Activated CD8-positive, alpha-beta memory T cell treated with anti-CD3 and anti-CD28 coated beads for 1 hour (primary cell): ENCODE data around the gene TNS1.

Experiments
- DNase-seq, 2 donors: peaks; one replicate each; pipeline ENCODE4 v3.0.0-alpha.2; 2020; ENCODE audit warnings: low read depth in 1 of 2; ENCODE audit errors: extremely low read depth in 1 of 2

TNS1 gene

DNA sequence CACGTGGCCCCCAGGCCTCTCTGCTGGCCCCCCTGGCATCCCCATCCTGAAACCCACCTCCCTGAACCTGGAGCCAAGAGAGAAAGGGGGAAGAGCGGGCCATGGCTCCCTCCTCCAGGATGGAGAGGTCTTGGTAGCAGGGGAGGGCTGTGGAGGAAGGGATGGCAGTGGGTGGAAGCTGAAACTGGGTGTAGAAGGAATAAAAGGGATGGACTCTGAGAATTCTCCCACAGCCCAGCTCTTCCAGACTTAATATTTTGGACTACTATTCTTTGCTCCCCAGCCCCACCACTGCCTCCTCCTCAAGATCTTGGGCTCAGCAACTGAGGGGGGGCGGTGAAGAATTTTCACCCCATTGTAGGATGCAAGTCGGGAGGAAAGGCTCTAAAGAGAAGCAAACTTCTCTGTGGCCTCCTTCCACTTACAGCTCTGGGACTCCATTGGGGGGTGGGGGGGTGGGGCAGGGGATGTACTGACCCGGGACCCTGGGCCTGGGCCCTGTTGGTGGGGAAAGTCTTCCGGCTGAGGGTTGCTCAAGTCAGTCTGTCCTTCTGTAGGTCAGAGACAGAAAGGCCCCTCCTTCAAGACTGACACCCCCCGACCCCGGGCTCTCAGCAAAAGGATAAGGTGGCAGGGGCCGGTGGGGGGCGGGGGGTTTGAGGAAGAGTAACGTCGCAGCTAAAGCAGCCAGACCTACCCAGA is 501 bp downstream of the TNS1 start:
- DNase-seq: no peak

GRCh38 chr2:218001629-218002028 is 1.2 kb downstream of the TNS1 start:
- no peak for DNase-seq

DNA sequence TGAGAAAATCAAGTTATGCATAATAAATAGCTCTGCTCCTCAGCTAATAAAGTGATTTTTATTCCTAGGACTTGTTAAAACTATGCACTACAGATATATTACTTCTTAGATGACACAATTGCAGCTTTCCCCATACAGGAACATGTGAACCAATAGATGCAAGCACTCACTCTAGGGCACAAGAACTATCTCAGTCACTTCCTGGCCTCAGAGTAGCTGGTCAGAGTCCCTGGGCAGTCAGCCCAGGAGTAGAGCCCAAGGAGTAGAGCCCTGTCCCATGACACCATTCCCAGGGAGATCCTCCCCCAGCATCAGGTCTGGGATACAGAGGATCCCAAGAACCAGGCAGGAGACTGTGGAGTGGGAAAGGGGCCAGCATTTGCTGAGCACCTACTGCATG is 2.7 kb downstream of the TNS1 start:
- DNase-seq: no peak

DNA sequence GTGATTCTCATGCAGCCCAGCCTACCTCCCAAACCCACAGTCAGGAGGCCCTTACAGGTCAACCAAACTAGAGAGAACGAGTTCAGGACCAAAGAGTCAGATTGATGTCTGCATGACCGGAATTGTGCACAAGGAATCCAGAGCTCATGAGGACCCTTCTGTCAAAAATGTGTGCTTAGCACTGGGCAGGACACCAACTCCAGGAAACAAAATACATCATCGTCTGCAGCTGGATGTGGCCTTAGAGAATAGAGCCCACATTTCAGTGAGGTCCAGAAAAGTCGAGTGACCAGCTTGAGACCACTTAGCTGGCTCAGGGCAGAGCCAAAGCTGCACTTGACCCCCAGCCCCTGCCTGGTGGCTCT is 3.2 kb downstream of the TNS1 start:
- DNase-seq: no peak

- no peak for DNase-seq
These were observed 3.7 kb downstream of the TNS1 start for GRCh38 chr2:217998926-217999594.

DNA sequence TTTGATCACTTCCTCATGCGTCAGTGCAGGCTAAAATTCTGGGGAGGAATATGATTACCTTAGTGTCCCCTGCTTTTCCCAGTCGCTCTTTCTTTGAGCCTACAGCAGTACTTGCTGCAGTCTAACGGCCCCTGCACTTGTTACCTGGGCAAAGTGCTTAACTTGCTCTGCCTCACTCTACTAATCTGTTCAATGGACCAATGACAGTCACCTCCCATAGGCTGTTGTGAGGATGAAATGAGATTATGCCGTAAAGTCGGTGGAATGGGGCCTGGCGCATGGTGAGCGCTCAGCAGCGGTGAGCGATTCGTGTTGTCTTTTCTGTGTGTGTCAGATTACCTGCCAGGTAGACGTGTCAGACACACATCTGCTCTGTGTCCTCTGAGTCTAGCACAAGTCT is 5.3 kb downstream of the TNS1 start:
- DNase-seq: no peak

- no peak for DNase-seq
These were observed 6.4 kb downstream of the TNS1 start for GRCh38 chr2:217996361-217996760.

DNA sequence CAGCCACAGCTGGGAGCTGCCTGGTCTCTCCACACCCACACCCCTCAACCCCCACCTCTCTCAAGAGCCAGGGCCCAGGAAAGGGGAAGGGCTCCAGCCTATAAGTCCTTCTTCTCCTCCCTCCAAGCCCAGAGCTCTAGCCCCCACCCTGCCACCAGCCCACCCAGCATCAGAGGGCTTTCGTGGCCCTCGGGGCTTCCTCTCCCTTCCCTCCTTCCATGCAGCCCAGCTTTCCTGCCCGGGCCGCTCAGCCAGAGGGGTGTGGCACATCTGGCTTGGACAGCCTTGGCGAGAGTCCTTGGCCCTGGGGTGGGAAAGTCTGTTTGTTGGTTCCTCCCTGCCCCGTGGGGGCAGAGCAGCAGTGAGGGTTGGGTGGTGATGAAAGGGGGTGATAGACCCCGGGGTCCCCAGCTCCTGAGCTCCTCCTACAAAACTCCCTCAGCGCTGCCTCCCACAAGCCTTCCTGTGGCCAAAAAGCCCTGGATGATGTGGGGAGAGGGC is 7.0 kb downstream of the TNS1 start:
- no peak for DNase-seq

- DNase-seq: no peak
These were observed 8.0 kb downstream of the TNS1 start for GRCh38 chr2:217994776-217995274.

- peak; percentile 7 to 47 for DNase-seq
These were observed 8.9 kb downstream of the TNS1 start for GRCh38 chr2:217993817-217994463.

- DNase-seq: no peak
These were observed 9.7 kb downstream of the TNS1 start for GRCh38 chr2:217993138-217993537.

DNA sequence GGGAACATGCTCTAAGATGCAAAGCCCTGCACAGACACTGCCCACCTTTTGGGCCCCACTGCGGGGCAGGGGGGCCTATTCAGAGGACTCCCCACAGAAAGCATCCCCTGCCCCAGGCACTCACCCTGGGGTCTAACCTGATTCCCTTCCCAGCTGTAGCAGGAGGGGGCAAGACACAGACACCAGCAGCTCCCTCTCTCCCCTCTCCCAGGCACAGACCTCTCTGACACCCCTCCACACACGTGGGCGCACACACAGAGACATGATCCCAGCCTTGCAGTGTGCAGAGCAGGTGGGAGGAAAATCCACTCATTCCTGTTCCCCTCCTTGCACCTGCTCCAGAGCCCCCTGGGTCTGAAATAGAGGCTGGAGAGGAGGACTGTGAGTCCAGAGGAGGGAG is 10.7 kb downstream of the TNS1 start:
- no peak for DNase-seq

- DNase-seq: no peak
These were observed 11.9 kb downstream of the TNS1 start for GRCh38 chr2:217990791-217991465.

- DNase-seq: no peak
These were observed 12.4 kb downstream of the TNS1 start for GRCh38 chr2:217990389-217990788.

- no peak for DNase-seq
These were observed 13.4 kb downstream of the TNS1 start for GRCh38 chr2:217989221-217989948.

DNA sequence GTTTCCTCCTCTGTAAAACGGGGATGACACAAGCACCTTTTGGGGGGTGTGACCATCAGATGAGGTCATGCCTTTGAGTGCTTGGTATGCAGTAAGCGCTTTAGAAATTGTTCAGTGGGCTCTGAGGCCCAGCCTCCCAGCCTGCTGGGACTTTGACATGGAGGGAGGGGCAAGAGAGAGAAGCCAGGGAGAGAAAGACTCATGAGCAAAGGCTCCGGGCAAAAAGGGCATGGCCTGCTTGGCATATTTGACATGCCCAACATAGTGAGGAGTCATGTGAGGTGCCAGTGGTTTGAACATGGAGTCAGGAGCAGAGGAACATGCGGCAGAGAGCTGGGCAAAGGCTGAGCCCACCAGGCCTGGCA is 14.0 kb downstream of the TNS1 start:
- no peak for DNase-seq

GRCh38 chr2:217988014-217988839 is 14.6 kb downstream of the TNS1 start:
- peak; percentile 13 to 43 for DNase-seq

GRCh38 chr2:217987391-217987790 is 15.4 kb downstream of the TNS1 start:
- DNase-seq: no peak

DNA sequence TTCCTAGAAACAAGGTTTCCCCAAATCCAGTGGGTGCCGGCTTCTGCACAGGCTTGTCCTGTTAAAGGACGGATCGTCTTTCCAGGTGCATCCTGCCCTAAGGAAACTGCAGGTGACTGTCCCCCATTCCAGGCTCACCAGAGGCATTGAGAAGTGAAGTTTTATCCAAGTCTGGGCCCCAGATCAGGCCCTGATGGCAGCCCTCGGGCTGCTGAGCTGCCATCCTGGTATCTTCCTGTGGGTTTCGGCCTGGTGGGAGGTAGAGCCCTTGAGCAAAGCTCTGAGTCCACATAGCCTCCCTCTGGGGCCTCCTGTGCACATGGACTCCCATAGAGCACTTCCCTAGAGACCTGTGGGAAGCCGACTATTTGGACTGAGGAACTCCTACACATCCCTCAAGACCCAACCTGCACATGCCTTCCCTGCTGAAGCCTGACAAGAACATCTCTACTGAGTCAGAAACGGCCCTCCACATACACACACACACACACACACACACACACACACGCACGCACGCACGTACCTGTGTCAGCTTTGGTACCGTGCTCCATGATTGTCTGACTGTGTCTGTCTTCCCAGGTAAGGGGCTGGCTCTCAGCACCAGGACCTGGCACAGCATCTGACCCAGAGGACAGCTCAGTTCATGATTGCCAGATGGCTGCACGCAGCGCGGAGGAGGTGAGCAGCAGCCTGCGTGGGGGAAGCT is 16.4 kb downstream of the TNS1 start:
- no peak for DNase-seq
